Vein endothelial cell (primary cell): Measurements from ENCODE around the gene PALM2AKAP2. TPM values are rescaled to one million over a fixed set of nuclear protein-coding genes. Genes with fewer than 3 reads are reported as not detected.

ENCODE experiments used
- total RNA-seq: library from RNA; depleted of rRNA; stranded (reverse); fragments of >200 nt; gene quantifications from 2 replicates; pipeline ENCODE4 v1.2.3, GENCODE V29; 2012

The PALM2AKAP2 gene
- under 0.01 and 0.29 TPM in 2 replicates for total RNA-seq

GRCh38 chr9:109779711-109780452 is at the start of gene PALM2AKAP2:
Gene PALM2AKAP2 (plus strand): TSS chr9:109780198. CDS start chr9:109780489, 291 bp downstream.

